GM18498 (cell line): Measurements from ENCODE around the gene RREB1.

ENCODE experiments used
- ATAC-seq: cut with Tn5 transposase; IDR thresholded peaks from one replicate; pipeline ENCODE4 v1.9.1; 2021; ENCODE audit warnings: mild to moderate bottlenecking, moderate library complexity; ENCODE audit not compliant: unreplicated experiment

Gene RREB1

DNA sequence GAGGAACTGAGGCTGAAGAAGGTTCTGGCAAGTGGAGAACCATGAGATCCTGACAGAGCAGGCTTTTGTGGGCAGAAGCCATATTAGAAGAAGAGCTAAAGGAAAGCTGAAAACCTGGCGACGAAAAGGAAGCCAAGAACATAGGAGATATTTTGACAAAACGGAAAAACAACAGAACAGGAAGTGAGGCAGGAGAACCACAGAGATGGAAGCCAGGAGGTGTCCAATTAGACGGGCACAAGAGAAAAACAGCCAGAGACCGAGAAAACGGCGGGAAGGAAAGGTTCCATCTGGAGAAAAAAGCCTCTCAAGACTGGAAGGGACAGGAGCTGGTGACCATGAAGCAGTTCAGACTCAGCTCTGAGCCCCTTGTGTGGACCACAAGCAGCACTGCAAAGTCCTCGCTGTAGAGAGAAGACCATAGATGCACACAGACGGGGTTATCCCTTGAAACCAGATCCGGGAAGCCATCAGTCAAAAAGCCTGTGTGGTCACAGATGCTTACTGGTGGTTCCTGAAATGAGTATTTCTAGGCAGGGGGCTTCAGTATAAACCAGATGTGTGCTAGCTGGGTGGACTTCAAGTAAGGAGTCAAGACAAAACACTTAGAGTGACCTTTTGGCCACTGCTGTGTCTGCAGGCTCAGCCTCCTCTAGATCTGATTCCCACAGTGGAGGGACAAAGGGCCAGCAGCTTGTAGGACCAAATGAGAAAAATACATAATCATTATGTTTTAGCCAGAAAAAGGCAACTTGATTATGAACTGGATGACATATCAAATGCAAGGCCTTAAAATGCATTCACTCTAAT, 174.5 kb downstream of the RREB1 start:
- no peak for ATAC-seq

DNA sequence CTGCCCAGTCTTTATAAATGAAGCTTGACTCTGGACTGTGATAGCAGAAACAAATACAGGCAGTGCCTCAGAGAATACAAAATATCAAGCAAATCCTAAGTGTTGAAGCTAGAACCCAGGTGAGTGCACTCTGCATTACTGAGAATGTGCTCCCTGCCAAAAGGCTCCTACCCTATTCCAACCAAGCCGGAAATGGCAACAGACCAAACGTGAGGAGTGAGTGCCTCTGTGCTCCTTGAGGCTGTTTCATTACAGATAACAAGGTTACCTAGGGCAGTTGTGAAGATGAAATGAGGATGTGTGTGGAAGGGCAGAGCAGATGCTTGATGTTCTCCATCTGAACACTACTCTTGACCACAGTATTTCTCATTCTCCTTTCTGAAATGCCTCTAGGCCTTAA, 175.9 kb downstream of the RREB1 start:
- ATAC-seq, result no peak

DNA sequence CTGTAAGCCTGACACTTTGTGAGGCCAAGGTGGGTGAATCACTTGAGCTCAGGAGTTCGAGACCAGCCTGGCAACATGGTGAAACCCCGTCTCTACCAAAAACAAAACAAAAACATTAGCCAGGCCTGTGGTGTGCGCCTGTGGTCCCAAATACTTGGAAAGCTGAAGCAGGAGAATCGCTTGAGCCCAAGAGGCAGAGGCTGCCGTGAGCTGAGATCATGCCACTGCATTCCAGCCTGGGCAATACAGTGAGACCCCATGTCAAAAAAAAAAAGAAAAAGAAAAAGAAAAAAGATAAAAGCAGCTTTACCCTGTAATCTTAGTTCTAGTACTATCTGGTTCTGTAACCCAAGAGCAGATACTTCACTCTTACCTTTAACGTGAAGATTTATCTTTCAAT, 177.7 kb downstream of the RREB1 start:
- no peak for ATAC-seq

DNA sequence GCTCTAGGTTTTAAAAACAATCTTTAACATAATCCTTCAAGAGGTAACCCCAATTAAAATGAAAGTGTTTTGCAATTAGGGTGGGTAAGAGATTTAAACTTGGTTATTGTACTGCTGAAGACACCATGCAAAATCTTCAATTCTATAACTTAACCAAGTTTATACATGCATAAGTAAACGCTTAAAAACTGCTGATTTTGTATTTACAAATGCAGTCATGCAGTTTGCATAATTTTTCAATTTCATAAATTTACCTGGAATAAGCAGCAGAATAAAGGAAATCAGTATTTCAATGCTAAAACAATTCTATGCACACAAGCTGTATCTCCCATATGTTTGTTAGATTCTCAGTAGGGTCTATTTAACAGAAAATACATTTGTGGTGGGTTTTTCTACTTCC, 182.3 kb downstream of the RREB1 start:
- ATAC-seq, result no peak

DNA sequence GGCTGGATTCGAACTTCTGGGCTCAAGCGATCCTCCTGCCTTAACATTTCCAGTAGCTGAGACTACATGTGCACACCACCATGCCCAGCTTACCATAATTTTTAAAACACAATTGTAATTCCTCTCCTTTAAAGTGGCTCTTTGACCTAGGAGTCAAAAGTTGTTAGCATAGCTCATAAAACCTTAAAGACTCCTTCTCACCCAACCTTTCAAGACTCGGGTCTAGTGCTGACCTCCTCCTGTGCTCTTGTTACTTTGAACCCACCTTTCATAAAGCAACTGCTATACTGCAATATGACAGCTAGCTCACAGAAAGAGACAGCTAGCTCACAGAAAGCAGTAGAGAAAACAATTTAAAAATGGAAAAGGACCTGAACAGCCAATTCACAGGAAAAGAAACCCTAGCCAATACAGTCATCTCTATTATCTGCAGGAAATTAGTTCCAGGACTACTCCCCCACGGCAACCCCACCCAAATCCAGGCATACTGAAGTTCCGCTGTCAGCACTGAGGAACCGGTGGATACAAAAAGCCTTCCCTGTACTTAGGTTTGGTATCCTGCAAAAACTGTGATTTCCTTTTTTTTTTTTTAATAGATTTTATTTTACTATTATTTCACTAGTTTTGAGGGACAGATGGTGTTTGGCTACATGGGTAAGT, 185.0 kb downstream of the RREB1 start:
- ATAC-seq, result no peak

DNA sequence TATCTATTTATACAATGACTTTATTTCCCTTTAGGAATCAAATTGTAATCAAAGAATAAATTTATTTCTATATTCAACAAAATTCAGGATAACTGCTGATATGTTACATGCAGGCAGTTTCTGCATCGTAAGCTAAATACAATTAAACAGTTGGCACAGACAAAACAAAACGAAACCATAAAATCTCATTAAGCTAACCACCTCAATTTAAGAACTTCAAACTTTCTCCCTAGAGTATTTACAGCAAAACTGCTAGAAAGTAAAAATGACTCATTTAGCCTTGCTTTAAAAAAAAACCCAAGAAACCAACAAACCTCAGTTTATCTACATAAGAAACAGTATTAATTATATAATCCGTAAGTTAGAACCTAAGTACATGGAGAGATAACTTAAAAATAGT, 188.2 kb downstream of the RREB1 start:
- ATAC-seq, result no peak

DNA sequence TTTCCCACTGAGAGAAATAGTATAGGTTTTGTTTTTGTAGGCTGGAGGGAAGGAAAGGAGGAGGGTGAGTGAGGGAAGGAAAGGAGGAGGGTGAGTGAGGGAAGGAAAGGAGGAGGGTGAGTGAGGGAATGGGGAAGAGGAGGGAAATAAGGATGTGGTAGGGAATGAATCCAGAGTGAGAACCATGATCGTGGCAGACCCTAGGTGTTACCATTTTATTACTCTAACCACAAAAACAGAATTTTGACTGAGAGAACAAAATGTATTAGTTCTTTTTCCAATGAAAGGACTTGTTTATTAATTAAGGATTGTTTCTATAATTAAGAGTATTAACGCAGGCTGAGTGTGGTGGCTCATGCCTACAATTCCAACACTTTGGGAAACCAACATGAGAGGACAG, 188.8 kb downstream of the RREB1 start:
- no peak for ATAC-seq

DNA sequence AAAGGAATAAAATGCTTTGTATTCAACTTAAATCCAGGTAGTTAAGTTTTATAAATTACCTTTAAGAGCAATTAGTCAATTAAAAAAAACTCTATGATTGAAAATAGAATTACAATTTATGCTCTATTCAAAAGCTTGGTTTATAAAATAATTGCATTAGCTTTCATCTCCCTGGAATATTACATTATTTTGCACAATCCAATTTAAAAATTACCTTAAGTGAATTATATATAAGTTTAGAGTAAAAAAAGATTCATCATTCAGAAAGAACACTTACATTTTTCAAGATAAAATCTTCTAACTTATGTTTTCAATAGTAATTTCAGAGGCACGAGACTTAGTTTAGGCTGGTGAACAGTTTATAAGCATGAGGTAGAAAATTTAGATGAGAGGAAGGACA, 190.4 kb downstream of the RREB1 start:
- ATAC-seq, result no peak

DNA sequence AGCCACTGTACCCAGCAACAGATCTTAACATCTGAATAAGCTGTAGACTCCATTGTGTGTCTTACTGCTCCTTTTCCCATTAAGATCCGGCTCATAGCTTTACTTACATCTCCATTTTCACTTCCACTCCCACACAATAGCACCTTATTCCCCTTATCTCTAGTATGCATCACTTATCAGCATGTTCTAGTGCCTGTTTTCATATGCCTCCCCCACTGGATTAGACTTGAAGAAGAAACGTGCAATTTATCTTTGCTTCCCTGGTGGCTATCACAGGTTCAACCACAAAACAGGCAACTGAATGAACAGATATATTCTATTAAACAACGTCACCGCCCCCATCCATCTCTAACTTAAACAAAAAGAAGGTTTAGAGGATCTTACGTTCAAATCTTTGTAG, 193.2 kb downstream of the RREB1 start:
- ATAC-seq, result no peak
